ENCODE measurements around the gene SYNDIG1L. TPM values are rescaled to one million over a fixed set of nuclear protein-coding genes. Genes with fewer than 3 reads are reported as not detected.

Gene SYNDIG1L
- total and polyA plus RNA-seq, 2 of the 8 experiments (the other 6 are each of a cell fraction or from before 2014, with no cell fraction given), result 3.0 to 3.2 TPM

DNA sequence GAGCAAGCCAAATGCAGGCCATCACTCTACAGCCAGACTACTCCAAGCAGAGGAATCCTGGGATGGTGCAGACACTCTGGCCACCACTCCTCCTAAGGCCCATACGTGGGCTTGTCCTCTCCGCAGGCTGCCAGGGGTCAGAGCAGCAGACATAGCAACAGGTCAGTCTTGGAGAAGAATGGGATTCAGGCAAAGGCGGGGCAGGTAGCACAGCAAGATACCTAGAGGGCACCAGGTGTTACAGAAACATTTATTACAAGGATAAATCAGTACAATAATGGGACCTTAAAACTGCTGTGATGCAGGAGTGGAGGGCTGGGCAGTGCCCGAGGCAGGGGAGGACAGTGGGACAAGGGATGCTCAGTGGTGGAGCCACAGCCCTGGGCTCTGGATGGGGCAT lies 20.3 kb downstream of the SYNDIG1L start (continued):
- TF ChIP-seq RNF2 (IDR thresholded peaks at IDR 0.05; ENCODE audit: borderline replicate concordance, low read depth, low read length, missing control alignments, poor library complexity, severe bottlenecking), result no peak

Measured in H1 (cell line).